ENCODE results near the gene ZNF627.
A peak's percentile ranks its signal among the peaks of the same experiment; 100 is the strongest.
"Not testable (repeated sequence)": the region's sequence is repeated elsewhere in the genome, so short reads cannot be mapped to it uniquely, and the experiment has no call there.

Gene ZNF627

DNA sequence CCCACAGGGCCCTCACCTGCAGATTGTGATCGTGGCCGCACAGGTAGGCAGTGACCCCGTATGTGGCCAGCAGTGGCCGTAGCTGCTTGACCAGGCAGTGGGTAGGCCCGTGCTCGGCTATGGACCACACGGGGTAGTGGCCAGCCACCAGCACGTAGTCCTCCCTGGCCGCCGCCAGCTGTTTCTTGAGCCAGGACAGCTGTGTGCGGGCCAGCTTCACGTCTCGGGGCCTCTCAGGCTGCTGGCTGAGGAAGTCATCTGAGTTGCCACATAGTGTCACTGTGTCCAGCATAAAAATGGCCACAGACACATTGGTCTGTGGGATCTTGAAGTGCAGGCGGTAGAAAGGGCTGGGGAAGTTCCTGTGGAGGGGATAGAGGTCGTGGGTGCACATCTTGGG lies 21.1 kb upstream of the ZNF627 start:
- DNase-seq = no peak

DNA sequence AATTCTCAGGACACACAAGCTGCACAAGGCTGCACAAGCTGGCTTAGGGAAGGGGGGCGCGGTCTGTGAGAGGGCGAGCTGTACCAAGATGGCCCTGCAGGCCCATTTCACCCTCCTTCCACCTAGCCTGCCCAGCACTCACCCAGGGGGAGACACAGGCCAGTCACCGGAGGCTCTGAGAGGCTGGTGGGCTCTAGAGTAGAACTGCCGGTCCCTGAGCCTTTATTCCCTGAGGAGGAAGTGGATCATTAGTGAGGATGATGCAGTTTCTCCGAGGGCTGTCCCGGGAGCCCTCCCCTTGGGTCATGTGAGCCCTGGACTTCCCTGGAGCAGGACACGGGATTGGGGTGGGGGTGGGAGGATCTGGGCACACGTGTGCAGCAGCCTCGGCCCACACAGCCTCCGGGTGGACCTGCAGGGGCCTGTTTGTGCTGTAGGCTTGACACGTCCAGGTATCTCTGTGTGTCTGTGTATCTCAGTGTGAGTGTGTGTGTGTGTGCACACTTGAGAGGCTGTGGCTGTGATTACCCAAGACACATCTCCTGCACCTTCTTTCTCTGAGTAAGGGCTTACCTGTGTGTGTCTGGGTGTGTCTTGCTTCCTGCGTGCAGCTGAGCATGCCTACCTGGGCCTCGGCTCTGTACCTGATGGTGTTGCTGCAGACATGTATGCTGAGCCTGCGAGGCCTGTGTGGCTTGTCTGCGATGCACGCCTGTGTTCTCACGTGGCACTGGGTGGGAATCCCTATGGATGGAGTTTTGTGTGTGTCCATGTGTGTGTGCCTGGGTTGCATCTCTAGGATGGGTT lies 19.6 kb upstream of the ZNF627 start, which contains the start of gene ACP5:
ACP5 (minus strand) TSS at position 195 of the 807 bp plus-strand sequence. CDS start 328 bp downstream, outside the sequence.
- DNase-seq = no peak

GRCh38 chr19:11578258-11579142 lies 18.8 kb upstream of the ZNF627 start:
- DNase-seq = peak; percentile 51

DNA sequence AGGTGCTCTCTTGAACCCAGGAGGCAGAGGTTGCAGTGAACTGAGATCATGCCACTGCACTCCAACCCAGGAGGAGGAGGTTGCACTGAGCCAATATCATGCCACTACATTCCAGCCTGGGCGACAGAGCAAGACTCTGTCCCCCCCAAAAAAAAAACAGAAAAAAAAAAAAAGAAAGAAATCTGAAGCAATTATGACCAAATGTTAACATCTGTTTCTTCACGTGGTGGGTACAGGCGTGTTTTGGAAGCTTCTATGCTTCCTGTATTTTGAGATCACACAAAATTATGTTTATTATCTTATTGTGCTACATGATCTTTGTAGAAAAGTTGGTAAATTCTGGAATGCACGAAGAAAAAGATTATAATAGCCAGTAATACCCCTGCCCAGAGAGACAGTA lies 17.2 kb upstream of the ZNF627 start:
- peak; percentile 51 for DNase-seq

- peak; percentile 36 for DNase-seq
Observed at GRCh38 chr19:11581740-11582139, 15.5 kb upstream of the ZNF627 start.

DNA sequence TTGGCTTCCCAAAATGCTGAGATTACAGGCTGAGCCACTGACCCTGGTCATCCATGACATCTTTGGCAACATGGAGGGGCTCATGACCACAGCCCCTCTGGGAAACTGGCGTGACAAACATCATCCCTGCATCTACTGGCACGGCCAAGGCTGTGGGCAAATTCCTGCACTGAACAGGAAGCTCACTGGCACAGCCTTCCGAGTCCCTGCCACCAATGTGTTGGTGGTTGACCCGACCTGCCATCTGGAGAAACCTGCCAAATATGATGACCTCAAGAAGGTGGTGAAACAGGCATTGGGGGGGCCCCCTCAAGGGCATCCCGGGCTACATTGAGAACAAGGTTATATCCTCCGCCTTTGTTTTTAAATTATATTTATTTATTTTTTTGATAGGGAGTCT lies 11.0 kb upstream of the ZNF627 start:
- DNase-seq = peak; percentile 63

DNA sequence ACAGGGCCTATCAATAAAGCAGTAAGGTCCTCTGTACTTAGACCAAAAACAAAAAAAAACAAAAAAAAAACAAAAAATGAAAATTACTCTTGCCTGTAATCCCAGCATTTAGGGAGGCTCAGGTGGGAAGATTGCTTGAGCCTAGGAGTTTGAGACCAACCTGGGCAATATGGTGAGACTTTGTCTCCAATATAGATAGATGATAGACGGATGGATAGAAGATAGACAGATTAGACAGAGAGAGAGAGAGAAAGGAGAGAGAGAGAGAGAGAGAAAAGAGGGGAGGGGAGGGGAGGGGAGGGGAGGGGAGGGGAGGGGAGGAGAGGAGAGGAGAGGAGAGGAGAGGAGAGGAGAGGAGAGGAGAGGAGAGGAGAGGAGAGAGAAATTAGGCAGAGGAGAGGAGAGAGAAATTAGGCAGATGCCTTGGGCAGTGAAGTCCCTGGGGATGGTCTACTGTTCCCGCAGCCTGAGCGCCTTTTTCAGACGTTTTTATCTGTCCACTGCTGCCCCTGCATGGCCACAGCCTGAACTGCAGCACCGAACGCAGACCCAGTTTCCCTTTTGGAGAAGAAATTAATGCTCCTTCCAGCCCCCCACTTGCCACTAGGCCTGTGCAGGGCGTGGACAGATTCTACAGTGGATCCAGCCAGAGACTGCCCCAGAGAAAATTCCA lies 9.8 kb upstream of the ZNF627 start:
- DNase-seq = peak; percentile 88

GRCh38 chr19:11587975-11588631 lies 9.2 kb upstream of the ZNF627 start:
- no peak for DNase-seq

- no peak for DNase-seq
Observed at GRCh38 chr19:11594084-11594483, 3.2 kb upstream of the ZNF627 start.

- DNase-seq = no peak
Observed at GRCh38 chr19:11596156-11596555, 1.1 kb upstream of the ZNF627 start.

GRCh38 chr19:11598103-11598483 lies 810 bp downstream of the ZNF627 start:
- no peak for DNase-seq

- no peak for DNase-seq
Observed at GRCh38 chr19:11598746-11599145, 1.5 kb downstream of the ZNF627 start.

GRCh38 chr19:11599704-11600103 lies 2.4 kb downstream of the ZNF627 start:
- DNase-seq = not testable (repeated sequence)

DNA sequence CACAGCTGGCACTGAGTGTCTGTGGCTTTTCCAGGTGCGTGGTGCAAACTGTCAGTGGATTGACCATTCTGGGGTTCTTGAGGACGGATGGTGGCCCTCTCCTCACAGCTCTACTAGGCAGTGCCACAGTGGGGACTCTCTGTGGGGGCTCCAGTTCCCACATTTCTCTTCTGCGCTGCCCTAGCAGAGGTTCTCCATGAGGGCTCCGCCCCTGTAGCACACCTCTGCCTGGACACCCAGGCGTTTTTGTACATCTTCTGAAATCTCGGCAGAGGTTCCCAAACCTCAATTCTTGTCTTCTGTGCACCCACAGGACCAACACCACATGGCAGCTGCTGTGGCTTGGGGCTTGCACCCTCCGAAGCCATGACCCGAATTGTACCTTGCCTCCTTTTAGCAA lies 9.2 kb downstream of the ZNF627 start:
- no peak for DNase-seq

DNA sequence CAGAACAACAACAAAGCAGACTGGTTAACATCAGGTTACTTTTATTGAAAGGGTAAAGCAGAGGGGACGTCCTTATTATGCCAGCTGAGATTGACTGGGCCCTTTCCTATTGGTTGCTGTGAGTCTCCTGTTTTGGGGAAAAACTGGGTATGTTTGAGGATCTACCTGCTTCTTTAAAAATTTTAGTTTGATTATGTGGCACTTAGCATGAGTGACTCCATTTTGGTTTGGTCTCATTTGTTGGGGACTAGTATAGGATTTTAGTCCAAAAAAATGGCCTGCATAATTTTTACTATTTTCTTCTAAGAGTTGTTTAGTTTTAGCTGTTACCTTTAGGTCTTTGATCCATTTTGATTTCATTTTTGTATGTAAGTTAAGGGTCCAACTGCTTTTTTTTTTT lies 14.4 kb downstream of the ZNF627 start:
- DNase-seq = no peak

DNA sequence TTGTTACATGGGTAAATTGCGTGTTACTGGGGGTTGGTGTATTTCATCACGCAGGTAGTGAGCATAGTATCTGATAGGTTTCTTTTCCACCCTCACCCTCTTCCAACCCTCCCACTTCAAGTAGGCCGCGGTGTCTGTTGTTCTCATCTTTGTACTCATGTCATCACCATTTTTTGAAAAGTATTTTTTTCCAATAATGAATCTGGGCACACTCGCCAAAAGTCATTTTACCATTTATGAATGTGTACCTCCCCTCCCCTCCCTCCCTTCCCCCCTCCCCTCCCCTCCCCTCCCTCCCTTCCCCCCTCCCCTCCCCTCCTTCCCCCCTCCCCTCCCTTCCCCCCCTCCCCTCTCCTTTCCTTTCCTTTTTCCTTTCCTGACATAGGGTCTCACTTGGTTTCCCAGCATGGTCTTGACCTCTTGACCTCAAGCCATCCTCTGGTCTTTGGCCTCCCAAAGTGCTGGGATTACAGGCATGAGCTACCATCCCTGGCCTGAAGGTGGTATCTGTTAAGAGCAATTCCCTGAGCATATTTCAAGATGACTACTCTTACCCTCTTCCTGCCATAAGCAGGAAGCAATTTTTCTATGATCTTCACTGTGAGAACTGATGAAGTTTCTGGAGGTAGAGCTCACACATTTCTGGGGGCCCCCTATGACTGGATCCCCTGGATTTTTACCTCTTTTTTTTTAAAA lies 15.7 kb downstream of the ZNF627 start:
- peak; percentile 13 for DNase-seq

DNA sequence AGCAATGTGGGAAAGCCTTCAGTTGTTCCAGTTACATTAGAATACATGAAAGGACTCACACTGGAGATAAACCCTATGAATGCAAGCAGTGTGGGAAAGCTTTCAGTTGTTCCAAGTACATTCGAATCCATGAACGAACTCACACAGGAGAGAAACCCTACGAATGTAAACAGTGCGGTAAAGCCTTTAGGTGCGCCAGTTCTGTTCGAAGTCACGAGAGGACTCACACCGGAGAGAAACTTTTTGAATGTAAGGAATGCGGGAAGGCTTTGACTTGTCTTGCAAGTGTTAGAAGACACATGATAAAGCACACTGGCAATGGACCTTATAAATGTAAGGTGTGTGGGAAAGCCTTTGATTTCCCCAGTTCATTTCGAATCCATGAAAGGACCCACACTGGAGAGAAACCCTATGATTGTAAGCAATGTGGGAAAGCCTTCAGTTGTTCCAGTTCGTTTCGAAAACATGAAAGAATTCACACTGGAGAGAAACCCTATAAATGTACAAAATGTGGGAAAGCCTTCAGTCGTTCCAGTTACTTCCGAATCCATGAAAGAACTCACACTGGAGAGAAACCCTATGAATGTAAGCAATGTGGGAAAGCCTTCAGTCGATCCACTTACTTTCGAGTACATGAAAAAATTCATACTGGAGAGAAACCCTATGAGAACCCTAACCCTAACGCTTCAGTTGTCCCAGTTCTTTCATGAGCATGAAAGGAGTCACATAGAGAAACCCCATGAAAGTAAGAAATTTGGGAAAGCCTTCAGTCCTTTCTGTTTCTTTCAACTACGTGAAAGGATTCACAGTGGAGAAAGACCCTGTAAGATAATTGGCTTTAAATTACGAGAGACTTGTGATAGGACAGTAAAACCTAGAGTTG lies 20.1 kb downstream of the ZNF627 start:
- no peak for DNase-seq

DNA sequence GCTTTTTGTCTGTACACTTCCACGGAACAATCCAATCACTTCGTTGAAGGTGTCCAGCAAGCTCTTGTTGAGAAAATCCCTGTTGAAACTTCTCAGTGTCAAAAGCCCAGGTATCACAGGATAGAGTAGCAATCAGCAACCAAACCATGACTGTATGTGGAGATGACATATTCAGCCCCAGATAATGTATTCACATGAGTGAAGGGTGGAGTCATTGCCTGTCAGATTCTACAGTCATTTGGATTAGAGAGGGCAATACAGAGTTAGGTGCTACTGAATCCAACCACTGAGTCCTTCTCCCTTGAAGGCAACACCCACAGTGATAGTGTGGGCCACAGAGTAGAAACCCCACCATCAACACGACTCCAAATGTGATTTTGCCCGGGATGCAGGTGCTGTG lies 23.3 kb downstream of the ZNF627 start:
- no peak for DNase-seq

DNA sequence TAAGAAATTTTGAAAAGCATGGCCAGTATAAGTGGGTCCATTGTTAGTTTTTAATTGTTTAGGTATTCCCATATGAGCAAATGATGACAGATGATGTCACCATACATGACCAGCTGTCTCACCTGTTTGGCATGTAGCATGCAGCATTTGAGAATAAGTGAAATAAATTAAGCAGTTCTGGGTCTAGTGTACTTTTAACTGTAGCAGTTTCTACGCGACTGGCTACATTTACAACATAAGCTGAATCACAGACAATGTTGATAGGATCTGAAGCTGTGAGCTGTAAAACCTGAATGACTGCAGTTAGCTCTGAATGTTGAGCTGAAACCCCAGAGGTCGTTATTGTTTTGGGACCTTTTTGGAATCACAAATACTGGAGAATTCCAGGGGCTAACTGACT lies 25.1 kb downstream of the ZNF627 start:
- not testable (repeated sequence) for DNase-seq

DNA sequence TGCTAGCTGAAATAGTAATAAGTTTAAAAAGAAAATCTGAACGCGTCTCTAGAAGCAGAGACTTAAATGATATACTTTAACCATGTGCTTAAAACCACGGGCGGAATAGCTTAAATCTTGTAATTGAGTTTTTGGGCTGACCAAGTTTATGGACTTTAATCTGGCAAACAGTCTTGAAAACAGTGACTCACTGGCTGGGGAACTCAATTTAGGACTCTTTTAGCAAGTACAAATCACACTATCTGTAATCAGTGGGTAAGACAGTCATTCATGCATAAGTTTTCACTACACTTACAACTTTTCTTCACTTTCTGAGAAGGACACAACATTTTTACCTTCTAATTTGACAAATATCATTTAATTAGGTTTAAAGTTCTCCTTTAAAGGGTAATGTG lies 26.8 kb downstream of the ZNF627 start:
- peak; percentile 42 for DNase-seq

DNA sequence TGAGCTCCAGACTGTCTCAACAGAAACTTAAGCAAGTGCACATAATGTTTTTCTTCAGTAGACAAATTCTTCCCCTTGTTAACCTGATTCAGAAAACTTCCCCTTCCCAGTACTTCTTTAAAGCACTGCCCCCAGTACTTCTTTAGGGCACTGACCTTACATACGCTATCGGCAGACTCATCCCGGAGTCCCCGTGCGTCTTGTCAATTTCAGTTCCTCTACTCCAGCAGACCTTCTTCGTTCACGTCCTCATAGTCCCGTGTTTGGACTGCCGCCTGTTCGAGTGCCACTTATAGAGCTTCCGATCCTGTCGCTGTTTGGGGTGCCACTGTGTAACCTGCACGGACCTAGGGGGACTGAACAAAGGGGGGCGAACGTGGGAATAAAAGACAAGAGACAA lies 29.0 kb downstream of the ZNF627 start:
- DNase-seq = no peak

Measured in hematopoietic multipotent progenitor cell treated with erythropoietin and hydrocortisone succinate and interleukin-3 and kit ligand, for 4 days (in vitro differentiated cells).